H1 (cell line): ENCODE results near the gene TIMP3. TPM values are rescaled to one million over a fixed set of nuclear protein-coding genes. Genes with fewer than 3 reads are reported as not detected.

Experiments used
- ASH2L ChIP-seq: fragments of 200-600, 300-600 bp; sonication (generic); IDR thresholded peaks from one replicate; pipeline ENCODE4 v1.7.1; 2017; ENCODE audit warnings: low read length
- CHD2 ChIP-seq: IDR thresholded peaks from 2 replicates; pipeline ENCODE4 v1.6.1; 2012; ENCODE audit warnings: low read length, improper control_type of control experiment
- RNF2 ChIP-seq: fragments of 200-900, 300-1000 bp; sonication (generic); IDR thresholded peaks from 2 replicates; pipeline ENCODE4 v1.7.1; 2016; ENCODE audit warnings: borderline replicate concordance, low read depth, mild to moderate bottlenecking, antibody characterized with exemption, low read length; ENCODE audit not compliant: poor library complexity, severe bottlenecking; ENCODE audit errors: missing control alignments
- SP4 ChIP-seq: IDR thresholded peaks from 2 replicates; pipeline ENCODE4 v1.6.1; 2012; ENCODE audit warnings: low read length, inconsistent platforms
- polyA plus RNA-seq, 7 experiments: library from polyadenylated mRNA; depleted of rRNA in 3 of 7; stranded (reverse) in 5 of 7; unstranded in 2 of 7; fragments of >200 nt in 5 of 7; fragments of 200-250 nt in 2 of 7; gene quantifications; 1 replicate in 5 of 7; 2 replicates in 1 of 7; 4 replicates in 1 of 7; pipeline versions ENCODE4 v1.2.1 to v1.2.3, GENCODE V29; 2011 to 2013; ENCODE audit warnings: missing spikeins in 2 of 7, mixed read lengths in 2 of 7
- total RNA-seq: library from RNA; stranded (reverse); fragmentation: NEBNext Ultra II Directional; extraction: Animal tissue kit (Norgen Biotek cat#: 25700); gene quantifications from 2 replicates; pipeline ENCODE4 v1.2.1, GENCODE V29; 2021
- TF ChIP-seq, protein P1 (sequence below): IDR thresholded peaks from 2 replicates; pipeline ENCODE4 v1.6.1; 2012; ENCODE audit warnings: inconsistent platforms

TIMP3 gene
- total and polyA plus RNA-seq, 2 of the 8 experiments (the other 6 are each of a cell fraction or from before 2014, with no cell fraction given) = 1.3 to 4.7 TPM

DNA sequence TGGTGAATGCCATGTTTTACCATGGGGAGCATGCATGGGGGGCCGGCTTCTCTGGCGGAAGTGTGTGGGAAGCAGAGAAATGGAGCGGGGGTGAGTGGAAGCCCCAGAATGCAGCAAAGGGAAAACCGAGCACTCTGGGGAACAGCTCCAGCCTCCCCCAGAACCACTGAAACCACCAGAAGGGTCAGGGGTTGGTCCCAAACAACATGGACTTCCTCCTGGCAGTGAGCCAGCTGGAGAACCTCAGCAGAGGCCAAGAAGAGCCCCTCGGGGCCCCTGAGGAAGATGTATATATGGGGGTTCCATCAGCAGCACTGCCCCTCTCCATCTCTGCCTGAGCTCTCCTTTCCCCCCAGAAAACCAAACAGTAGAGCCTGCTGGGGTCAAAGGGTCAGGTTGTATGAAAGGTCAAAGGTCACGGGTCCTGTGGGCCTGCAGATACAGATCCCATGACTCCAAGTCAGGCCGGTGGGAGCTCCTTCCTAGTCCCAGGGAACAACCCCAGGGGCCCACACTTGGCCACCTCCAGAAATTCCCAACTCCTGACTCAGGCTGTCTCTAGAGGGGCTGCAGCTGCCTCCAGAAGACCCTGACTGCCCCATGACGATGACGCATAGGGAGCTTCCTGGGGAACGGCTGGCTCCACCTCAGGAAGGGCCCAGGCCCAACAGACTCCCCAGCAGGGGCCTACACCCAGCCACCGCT is 48.5 kb upstream of the TIMP3 start (continued):
- TF ChIP-seq RNF2 (no peak), CHD2 (no peak), SP4 (no peak), ASH2L (no peak)
- TF ChIP-seq, protein P1, sequence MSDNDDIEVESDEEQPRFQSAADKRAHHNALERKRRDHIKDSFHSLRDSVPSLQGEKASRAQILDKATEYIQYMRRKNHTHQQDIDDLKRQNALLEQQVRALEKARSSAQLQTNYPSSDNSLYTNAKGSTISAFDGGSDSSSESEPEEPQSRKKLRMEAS = no peak
